GM13976 (cell line): ENCODE measurements around the gene COL4A2.

Source experiments
- DNase-seq: peaks from one replicate; pipeline ENCODE4 v3.0.0; 2012; ENCODE audit warnings: low spot score
- CTCF ChIP-seq: IDR thresholded peaks from 2 replicates; pipeline ENCODE4 v1.5.1; 2012; ENCODE audit warnings: borderline replicate concordance, mild to moderate bottlenecking; ENCODE audit not compliant: insufficient read depth; ENCODE audit errors: extremely low read depth, missing control alignments, control extremely low read depth
- in situ Hi-C: fragments of 300-500 bp; cut with MboI; formaldehyde crosslinking; loops from one replicate; pipeline ENCODE4 v1.12.0; 2022; ENCODE audit warnings: low sequenced_read_pairs, mixed read lengths, inconsistent platforms; ENCODE audit not compliant: unreplicated experiment

The COL4A2 gene

GRCh38 chr13:110454227-110454859 lies 147.3 kb downstream of the COL4A2 start:
- TF ChIP-seq CTCF: no peak
- in situ Hi-C loops: loop anchor here (25.0 kb wide), 1 partner anchor 358 kb away; no protein-coding TSS in a partner anchor
- DNase-seq: no peak

GRCh38 chr13:110454956-110455355 lies 147.9 kb downstream of the COL4A2 start:
- in situ Hi-C loops: loop anchor here (25.0 kb wide), 1 partner anchor 357 kb away; no protein-coding TSS in a partner anchor
- no peak for DNase-seq
- TF ChIP-seq CTCF: no peak

GRCh38 chr13:110455444-110455843 lies 148.4 kb downstream of the COL4A2 start:
- no peak for DNase-seq
- no peak for TF ChIP-seq CTCF
- in situ Hi-C loops: loop anchor here (25.0 kb wide), 1 partner anchor 357 kb away; no protein-coding TSS in a partner anchor

GRCh38 chr13:110455941-110456340 lies 148.9 kb downstream of the COL4A2 start:
- in situ Hi-C loops: loop anchor here (25.0 kb wide), 1 partner anchor 356 kb away; no protein-coding TSS in a partner anchor
- peak; percentile 86 for TF ChIP-seq CTCF
- peak; percentile 91 for DNase-seq

GRCh38 chr13:110456550-110456949 lies 149.5 kb downstream of the COL4A2 start:
- no peak for TF ChIP-seq CTCF
- DNase-seq: no peak
- in situ Hi-C loops: loop anchor here (25.0 kb wide), 1 partner anchor 356 kb away; no protein-coding TSS in a partner anchor

- in situ Hi-C loops: loop anchor here (25.0 kb wide), 1 partner anchor 355 kb away; no protein-coding TSS in a partner anchor
- no peak for DNase-seq
- no peak for TF ChIP-seq CTCF
Observed at GRCh38 chr13:110457361-110457760, 150.3 kb downstream of the COL4A2 start.

GRCh38 chr13:110458017-110458416 lies 150.9 kb downstream of the COL4A2 start:
- DNase-seq: no peak
- in situ Hi-C loops: loop anchor here (25.0 kb wide), 1 partner anchor 354 kb away; no protein-coding TSS in a partner anchor
- TF ChIP-seq CTCF: no peak
